HG03442 (cell line): Measurements from ENCODE around the gene ANKRD13D.
"Not testable (repeated sequence)": the region's sequence is repeated elsewhere in the genome, so short reads cannot be mapped to it uniquely, and the experiment has no call there.

Experiments used
- ATAC-seq: cut with Tn5 transposase; IDR thresholded peaks from one replicate; pipeline ENCODE4 v1.9.1; 2021; ENCODE audit warnings: mild to moderate bottlenecking, moderate library complexity; ENCODE audit not compliant: unreplicated experiment

Gene ANKRD13D

GRCh38 chr11:67289226-67289650, at the start of gene ANKRD13D:
ANKRD13D (plus strand) TSS chr11:67289303; CDS start chr11:67289461, 158 bp downstream.
- ATAC-seq: no peak

DNA sequence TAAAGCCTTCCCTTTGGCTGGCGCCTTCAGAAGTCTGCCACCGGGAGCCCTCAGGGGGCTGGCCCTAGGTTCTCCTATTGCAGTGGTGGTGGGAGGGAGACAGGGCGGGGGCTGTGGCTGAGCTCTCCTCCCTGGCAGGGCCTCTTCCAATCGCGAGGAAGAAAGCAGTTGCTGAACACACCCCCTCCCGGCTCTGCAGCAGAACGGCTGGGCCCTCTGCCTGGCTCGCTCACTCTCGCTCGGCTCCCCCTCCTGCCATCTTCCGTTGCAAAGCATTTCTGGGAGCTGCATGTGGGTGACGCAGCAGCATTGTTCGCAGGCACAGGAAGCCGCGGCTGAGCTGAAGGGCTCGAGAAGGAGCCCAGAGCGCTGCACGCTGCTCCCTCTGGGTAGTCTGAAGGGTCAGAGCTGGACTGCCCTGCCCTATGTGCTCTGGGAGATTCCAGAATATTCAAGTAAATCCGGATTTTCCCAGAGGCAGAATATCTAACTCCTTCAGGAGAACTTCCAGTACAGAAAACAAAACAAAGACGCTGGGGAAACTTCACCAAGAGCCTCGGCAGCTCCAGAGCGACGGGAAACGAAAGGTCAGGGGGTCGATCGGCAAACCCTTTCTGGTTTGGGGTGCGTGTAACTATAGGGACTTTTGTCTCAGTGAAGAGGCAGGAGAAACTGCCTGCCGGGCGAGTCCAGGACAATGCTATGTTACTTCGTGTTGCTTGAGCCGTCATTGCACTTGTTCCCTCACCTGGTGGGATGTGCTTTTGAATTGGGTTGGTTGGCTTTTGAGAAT, 49.1 kb upstream of the ANKRD13D start:
- ATAC-seq: peak; percentile 84

DNA sequence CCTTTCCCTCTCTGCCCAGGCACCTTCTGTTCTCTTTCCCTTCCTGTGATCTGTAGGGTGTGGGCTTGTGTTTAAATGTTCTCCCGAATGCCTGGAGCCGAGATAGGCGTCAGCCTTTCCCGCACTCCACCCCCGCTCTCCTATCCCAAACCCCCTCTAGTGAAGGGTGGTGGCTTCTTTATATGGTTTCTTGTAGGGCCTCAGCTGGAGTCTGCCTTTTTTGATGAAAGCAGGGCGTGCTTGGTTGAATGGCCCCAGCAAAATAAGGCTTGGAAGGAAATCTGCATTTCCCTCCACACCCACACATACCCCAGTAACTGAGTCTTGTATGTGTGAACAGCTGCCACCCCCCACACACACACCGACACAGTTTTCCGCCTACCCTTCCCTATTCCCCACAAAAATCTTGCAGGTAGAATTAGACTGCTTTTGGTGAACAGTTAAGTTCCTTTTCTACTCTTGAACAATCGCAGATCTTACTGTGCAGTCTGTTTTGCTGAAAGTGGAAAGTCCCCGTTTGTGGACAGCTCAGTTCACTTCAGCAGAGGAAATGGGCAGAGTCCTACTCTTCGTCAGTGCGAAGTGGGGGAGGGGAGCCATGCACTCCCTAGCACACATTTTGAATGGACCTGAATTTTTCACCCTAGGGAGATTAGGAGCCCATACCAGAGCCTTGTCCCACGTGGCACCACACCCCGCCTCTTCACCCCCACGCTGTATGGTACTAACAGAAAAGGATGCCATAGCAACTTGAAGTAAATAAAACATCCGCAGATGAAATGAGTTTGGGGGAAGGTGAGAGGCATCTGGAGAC, 48.3 kb upstream of the ANKRD13D start:
- no peak for ATAC-seq

DNA sequence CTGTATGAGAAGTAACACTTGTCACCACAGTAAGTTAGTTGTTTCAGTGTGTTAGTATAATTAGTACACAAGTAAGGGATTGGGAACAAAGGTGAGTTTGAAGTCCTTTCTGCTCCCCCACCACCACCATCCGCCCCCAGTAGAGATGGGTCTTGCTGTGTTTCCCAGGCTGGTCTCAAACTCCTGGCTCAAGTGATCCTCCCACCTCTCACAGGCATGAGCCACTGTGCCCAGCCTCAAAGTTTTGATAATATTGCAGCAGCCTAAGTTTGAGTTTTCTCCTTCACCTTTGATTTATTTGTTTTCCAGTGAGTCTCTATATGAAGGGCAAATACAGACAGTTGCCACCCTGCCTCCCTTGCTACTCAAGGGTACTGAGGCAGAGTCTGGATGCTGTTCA, 46.6 kb upstream of the ANKRD13D start:
- ATAC-seq: no peak

- no peak for ATAC-seq
Measured at GRCh38 chr11:67243051-67243450, 46.1 kb upstream of the ANKRD13D start.

DNA sequence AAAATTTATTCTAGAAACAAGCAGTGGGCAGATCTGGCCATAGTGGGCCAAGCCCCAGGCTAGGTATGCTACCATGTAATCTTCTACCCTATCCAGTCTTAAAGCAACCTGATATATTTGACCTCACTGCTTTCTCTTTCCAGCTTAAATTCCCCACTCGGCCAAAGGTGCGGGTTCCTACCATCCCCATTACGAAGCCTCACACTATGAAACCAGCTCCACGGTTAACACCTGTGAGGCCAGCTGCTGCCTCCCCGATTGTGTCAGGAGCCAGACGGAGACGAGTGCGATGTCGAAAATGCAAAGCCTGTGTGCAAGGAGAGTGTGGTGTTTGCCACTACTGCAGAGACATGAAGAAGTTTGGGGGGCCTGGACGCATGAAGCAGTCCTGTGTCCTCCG, 44.1 kb upstream of the ANKRD13D start:
- ATAC-seq: no peak

- no peak for ATAC-seq
Measured at GRCh38 chr11:67247946-67248550, 41.1 kb upstream of the ANKRD13D start.

- no peak for ATAC-seq
Measured at GRCh38 chr11:67248653-67249052, 40.5 kb upstream of the ANKRD13D start.

- no peak for ATAC-seq
Measured at GRCh38 chr11:67250059-67251043, 38.8 kb upstream of the ANKRD13D start.

DNA sequence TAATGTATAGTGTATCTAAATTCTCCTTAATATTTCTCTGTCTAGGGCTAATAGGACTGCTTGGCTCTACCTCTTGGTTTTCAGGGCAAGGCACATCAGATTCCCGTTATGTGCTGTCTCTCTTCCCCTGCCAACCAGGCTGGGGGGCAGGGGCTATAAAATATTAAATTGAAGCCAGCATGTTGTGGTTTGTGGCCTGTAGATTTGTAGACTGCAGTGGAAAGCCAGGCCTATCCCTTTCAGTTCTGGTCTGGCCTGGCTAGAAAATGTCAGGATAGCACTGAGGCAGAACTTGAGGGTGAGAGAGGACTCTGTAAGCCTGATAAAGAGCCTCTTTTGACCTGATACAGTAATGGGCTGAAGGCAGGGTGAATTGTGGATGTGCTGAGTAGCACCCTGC, 37.3 kb upstream of the ANKRD13D start:
- no peak for ATAC-seq

DNA sequence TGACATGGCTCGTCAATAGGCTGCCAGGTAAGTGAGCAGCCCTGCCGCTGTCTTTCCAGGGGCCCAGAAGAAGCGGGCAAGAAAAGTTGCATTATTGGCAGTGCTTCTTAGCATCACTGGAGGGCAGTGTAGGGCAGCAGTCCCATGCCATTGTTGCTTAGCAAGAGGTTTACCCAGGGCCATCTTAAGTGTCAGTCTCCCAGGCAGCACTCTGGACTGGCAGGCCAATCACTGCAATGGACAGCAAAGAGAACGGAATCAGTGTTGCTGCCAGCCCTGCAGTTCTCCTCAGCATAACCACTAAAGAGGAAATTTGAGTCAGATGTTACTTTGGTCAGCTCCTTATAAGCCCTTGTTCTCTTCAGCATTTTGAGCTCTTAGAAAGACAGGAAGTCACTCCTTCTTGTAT, 36.3 kb upstream of the ANKRD13D start:
- no peak for ATAC-seq

GRCh38 chr11:67253872-67254624, 35.1 kb upstream of the ANKRD13D start:
- ATAC-seq: no peak

- ATAC-seq: no peak
Measured at GRCh38 chr11:67254798-67255197, 34.3 kb upstream of the ANKRD13D start.

GRCh38 chr11:67255353-67255752, 33.8 kb upstream of the ANKRD13D start:
- no peak for ATAC-seq

DNA sequence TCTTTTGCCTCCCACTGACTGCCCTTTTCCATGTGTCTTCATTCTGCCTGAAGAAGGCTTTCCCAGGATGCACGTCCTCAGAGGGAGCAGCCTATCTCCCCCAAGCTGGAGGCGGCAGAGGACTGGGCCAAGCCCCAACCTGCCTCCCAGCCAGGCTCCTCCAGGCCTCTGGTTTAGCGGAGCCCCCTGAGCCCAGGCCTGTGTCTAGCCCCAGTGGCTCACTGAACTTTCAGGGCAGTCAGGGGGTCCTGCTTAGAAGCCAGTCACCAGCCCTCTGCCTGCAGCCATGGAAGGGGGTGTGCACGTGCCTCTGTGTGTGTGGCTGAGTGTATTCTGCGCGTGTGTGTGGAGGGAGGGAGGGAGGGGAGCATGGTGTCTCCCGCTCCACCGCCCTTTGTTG, 33.2 kb upstream of the ANKRD13D start:
- ATAC-seq: no peak

DNA sequence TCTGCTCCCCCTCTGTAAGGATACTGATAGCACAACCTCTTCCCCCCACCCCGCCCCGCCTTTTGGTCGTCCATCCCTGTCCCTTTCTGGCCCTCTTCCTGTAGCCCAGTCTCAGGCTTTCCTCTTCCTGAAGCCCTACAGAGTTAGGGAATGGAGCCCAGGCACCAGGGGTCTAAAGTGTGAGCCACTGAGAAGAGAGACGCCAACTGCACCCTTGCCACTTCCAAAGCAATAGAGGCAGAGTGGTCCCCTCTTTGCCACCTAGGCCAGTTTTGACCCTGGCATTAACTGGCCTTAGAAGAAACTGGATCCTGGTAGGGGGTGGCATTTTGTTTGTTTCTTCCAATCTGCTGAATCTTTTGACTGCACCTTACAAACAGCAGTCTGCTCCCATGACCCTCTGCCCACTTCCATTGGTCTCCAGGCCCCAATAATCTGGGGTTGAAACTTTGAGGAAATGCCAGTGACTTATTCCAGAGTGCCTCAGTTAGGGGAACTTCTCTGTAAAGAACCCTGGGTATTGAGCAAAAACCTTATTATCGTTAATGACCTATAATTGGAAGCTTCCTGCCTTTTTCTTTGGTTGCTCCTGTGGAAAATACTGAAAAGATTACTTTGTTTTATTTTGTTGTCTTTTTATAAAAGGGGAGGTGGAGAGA, 32.5 kb upstream of the ANKRD13D start:
- ATAC-seq: no peak

DNA sequence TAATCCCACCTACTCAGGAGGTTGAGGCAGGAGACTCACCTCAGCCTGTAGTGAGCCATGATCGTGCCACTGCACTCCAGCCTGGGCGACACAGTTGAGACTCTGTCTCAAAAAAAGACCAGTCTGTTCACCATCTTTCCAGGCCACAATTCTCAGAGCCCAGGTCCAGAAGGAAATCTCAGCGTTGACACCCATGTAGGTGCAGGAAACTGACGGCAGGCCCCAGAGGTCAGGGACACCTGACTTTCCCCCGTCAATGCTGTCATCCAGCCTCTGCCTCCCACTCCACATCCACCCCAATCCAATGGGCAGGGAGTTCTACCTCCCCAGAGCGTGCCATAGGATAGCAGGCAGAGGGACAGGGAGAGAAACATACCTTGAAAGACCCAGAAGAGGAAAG, 28.7 kb upstream of the ANKRD13D start:
- ATAC-seq: no peak

DNA sequence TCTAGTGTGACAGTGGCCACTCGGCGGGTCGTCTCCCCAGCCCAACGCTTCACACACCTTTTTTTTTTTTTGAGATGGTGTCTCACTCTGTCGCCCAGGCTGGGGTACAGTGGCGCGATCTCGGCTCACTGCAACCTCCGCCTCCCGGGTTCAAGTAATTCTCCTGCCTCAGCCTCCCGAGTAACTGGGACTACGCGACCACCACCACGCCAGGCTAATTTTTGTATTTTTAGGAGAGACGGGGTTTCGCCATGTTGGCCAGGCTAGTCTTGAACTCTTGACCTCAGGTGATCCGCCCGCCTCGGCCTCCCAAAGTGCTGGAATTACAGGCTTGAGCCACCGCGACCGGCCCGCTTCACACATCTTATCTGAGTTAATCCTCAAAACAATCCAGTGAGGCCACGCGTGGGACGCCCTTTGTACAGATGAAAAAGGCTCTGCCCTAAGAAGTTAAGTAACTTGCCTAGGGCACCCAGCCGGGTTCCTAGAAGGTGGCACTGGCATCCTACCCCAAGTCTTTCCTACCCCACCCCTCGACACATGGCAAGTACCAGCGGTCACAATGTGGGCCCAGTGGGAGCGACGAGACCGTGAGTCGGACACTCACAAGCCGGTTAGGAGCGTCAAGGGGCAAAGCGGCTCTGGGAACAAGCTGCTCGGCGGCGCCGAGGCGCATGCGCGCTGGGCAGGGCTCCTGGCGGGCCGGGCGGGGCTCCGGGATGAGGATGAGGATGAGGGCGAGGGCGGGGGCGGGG, 28.0 kb upstream of the ANKRD13D start:
- ATAC-seq: not testable (repeated sequence)

DNA sequence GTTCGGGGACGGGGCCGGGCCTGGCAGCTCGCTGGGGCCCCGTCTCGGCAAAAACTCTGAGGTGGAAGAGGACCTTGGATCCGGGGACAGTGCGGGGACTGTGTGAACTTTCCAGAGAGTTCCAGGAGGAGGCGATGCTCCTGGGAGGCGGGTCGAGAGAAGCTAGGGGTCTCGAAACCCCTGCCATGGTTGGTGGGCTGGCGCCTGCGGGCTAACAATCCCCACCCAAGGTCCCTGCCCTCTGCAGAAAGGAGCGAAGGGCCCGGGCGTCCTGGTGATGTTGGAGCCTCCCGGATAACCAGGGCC, 27.5 kb upstream of the ANKRD13D start:
- ATAC-seq: no peak
